Stimulated activated naive CD8-positive, alpha-beta T cell treated with anti-CD3 and anti-CD28 coated beads, Interleukin-15, Interleukin-2, amounts not matched to agents 100 ng/mL and 50 ng/mL, for 24 hours (primary cell): ENCODE measurements around the gene KDM2B.
"Not testable (repeated sequence)": the region's sequence is repeated elsewhere in the genome, so short reads cannot be mapped to it uniquely, and the experiment has no call there.

ENCODE experiments used
- H3K27ac Mint-ChIP-seq: one replicate; pipeline ENCODE4 v1.8.0; 2021; ENCODE audit warnings: mild to moderate bottlenecking, mixed read lengths
- H3K27me3 Mint-ChIP-seq: one replicate; pipeline ENCODE4 v1.8.0; 2021; ENCODE audit warnings: mixed read lengths
- H3K36me3 Mint-ChIP-seq: one replicate; pipeline ENCODE4 v1.8.0; 2021; ENCODE audit warnings: low read depth, mixed read lengths
- H3K4me1 Mint-ChIP-seq: one replicate; pipeline ENCODE4 v1.8.0; 2021; ENCODE audit warnings: low read depth, mixed read lengths
- H3K4me3 Mint-ChIP-seq: one replicate; pipeline ENCODE4 v1.8.0; 2021; ENCODE audit warnings: mild to moderate bottlenecking, mixed read lengths
- H3K9me3 Mint-ChIP-seq: one replicate; pipeline ENCODE4 v1.8.0; 2021; ENCODE audit warnings: mixed read lengths

KDM2B gene

DNA sequence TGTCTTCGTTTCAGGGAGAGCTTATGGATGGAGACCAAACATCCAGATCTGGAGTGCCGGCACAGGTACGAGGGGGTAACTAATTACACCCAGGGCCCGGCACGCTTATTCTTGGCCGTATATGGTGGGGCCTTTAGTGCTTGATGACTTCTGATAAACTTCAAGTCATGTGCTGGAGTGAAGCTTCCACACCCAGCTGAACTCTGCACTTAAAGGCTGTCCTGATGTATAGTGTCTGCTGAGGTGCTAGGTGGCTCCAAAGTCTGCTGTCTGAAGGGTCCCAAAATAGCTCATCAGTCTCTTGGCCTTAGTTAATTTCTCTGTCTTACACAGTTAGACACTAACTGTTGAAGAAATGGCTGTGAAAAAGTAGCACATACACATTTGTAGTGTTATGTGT is 163.0 kb downstream of the KDM2B start:
- Mint-ChIP-seq H3K36me3 (peaks cover 74% of the 10 kb centered on the region), H3K4me3 (no peak overlapping the region), H3K4me1 (peaks cover 8% of the 10 kb centered on the region), H3K27me3 (no peaks in the 10 kb centered on the region), H3K27ac (no peak overlapping the region), H3K9me3 (no peaks in the 10 kb centered on the region)

- peaks cover 4% of the 10 kb centered on the region for H3K4me1 Mint-ChIP-seq
- H3K27ac Mint-ChIP-seq, result no peak overlapping the region
- H3K4me3 Mint-ChIP-seq, result no peak overlapping the region
- H3K36me3 Mint-ChIP-seq, result peaks cover 54% of the 10 kb centered on the region
- H3K27me3 Mint-ChIP-seq, result no peaks in the 10 kb centered on the region
- H3K9me3 Mint-ChIP-seq, result no peaks in the 10 kb centered on the region
Observed at GRCh38 chr12:121413917-121414316, 166.9 kb downstream of the KDM2B start.

- H3K9me3 Mint-ChIP-seq, result no peaks in the 10 kb centered on the region
- H3K27me3 Mint-ChIP-seq, result no peaks in the 10 kb centered on the region
- H3K36me3 Mint-ChIP-seq, result peaks cover 54% of the 10 kb centered on the region
- H3K4me1 Mint-ChIP-seq, result peaks cover 43% of the 10 kb centered on the region
- H3K4me3 Mint-ChIP-seq, result no peak overlapping the region
- H3K27ac Mint-ChIP-seq, result no peak overlapping the region
Observed at GRCh38 chr12:121405211-121405610, 175.6 kb downstream of the KDM2B start.

GRCh38 chr12:121404734-121405133 is 176.1 kb downstream of the KDM2B start:
- no peaks in the 10 kb centered on the region for H3K27me3 Mint-ChIP-seq
- peaks cover 54% of the 10 kb centered on the region for H3K36me3 Mint-ChIP-seq
- no peaks in the 10 kb centered on the region for H3K9me3 Mint-ChIP-seq
- H3K4me1 Mint-ChIP-seq, result peaks cover 43% of the 10 kb centered on the region
- H3K27ac Mint-ChIP-seq, result no peak overlapping the region
- no peak overlapping the region for H3K4me3 Mint-ChIP-seq

DNA sequence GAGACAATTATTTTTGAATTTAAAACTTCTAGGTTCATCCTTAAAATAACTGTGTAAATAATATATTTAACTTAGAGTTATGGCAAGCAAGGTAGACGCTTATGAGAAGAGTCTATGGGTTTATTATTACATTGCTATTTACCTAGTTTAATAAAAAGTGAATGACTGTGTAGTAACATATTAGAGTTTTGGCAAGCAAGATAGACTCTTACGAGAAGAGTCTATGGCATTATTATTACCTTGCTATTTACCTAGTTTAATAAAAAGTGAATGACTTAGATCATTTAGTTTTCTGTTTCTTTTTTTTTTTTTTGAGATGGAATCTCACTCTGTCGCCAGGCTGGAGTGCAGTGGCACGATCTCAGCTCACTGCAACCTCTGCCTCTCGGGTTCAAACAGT is 177.1 kb downstream of the KDM2B start:
- no peak overlapping the region for H3K27ac Mint-ChIP-seq
- H3K27me3 Mint-ChIP-seq, result no peaks in the 10 kb centered on the region
- H3K4me1 Mint-ChIP-seq, result peaks cover 48% of the 10 kb centered on the region
- H3K36me3 Mint-ChIP-seq, result peaks cover 53% of the 10 kb centered on the region
- no peak overlapping the region for H3K4me3 Mint-ChIP-seq
- no peaks in the 10 kb centered on the region for H3K9me3 Mint-ChIP-seq

GRCh38 chr12:121400332-121401139 is 180.3 kb downstream of the KDM2B start:
- Mint-ChIP-seq H3K36me3 (peaks cover 30% of the 10 kb centered on the region), H3K27me3 (no peaks in the 10 kb centered on the region), H3K9me3 (no peaks in the 10 kb centered on the region), H3K27ac (peak overlapping the region; percentile 93), H3K4me3 (peak overlapping the region; percentile 92), H3K4me1 (peaks cover 36% of the 10 kb centered on the region)

DNA sequence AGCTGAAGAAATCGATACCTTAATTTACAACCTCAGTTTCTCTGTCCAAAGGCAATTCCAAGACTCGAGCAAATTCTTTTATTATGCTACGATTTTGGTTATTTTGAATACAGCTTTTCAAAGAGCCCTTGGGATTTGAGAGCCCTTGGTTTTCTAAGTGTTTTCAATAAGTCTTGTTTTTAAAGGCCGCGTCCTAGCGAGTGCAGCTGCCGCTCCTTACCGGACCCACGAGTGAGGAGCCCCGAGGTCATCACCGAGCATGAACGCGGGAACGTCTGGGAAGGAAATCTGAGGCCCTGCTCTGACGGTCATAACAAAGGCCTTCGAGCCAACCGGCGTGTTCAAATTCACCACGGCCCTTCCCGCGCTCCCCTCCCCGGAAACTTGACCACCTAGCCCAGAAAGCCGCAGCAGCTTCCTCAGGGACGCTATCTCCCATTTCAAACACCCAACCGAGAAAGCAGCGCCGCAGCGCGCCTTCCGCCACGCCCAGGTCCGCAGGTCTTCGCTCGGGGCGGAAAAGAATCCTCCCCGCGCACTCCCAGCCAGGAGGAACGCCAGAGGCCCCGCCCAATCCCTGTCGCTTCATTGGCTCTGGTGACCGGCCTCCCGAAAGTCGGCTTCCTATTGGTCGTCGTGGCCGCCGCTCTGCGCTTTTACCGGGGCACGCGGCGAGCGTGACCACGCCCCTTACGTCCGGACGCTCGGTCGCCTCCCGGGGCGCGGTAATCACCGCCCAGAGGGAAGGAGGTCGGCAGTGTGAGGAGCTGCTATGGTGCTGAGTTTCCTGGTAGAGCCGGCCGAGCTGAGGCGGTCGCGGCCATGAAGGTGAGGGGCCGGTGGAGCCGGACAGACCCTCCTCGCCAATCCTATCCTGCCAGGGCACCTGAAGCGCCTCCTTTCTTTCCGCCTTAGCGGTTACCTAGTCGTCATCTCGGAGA is 181.2 kb downstream of the KDM2B start, which contains the start of gene RNF34:
Gene RNF34 (plus strand): TSS at position 728 of the 941 bp plus-strand sequence. CDS start 95 bp downstream, at position 823.
- no peaks in the 10 kb centered on the region for H3K27me3 Mint-ChIP-seq
- peak within 1 kb of the TSS; percentile 92 for H3K4me3 Mint-ChIP-seq
- H3K9me3 Mint-ChIP-seq, result no peaks in the 10 kb centered on the region
- peaks cover 25% of the 10 kb centered on the region for H3K36me3 Mint-ChIP-seq
- peak within 1 kb of the TSS; percentile 93 for H3K27ac Mint-ChIP-seq
- H3K4me1 Mint-ChIP-seq, result peaks cover 36% of the 10 kb centered on the region

DNA sequence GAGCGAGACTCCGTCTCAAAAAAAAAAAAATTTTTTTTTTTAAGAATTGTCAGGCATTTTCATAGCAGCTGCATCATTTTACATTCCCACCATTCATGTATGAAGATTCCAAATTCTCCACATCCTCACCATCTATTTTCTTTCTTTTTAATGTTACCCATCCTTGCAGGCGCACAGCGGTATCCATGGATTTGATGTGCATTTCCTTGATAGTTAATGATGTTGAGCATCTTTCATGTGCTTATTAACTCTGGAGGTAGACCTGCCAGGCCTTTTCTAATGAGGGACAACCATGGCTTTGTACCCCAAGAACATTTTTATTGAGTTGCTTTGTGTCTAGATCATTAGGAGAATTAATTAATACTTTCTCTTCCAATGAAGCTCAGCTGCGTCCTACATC is 182.5 kb downstream of the KDM2B start:
- H3K4me3 Mint-ChIP-seq, result peak overlapping the region; percentile 92
- H3K9me3 Mint-ChIP-seq, result no peaks in the 10 kb centered on the region
- H3K27me3 Mint-ChIP-seq, result no peaks in the 10 kb centered on the region
- no peak overlapping the region for H3K27ac Mint-ChIP-seq
- H3K4me1 Mint-ChIP-seq, result peaks cover 36% of the 10 kb centered on the region
- H3K36me3 Mint-ChIP-seq, result peaks cover 12% of the 10 kb centered on the region

GRCh38 chr12:121397521-121397920 is 183.3 kb downstream of the KDM2B start:
- Mint-ChIP-seq H3K27ac (no peak overlapping the region), H3K9me3 (no peaks in the 10 kb centered on the region), H3K4me1 (peaks cover 31% of the 10 kb centered on the region), H3K36me3 (peaks cover 7% of the 10 kb centered on the region), H3K4me3 (no peak overlapping the region), H3K27me3 (no peaks in the 10 kb centered on the region)

DNA sequence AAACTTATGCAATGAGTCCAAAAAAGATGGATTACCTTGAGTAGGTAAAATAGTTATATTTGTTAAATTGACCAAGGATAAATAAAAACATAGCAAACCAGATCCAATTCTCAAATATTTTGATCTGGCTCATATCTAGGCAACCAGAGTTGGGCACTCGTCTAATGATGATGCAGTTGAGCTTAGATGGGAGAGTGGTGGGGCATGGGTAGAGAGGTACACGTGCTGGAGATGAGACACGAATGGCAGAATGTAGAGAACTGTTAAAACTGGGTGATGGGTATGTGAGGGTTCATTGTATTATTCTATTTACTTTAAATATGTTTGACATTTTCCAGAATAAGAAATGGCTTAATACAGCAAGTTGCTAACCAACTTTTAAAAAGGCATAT is 188.5 kb downstream of the KDM2B start:
- peaks cover 11% of the 10 kb centered on the region for H3K4me1 Mint-ChIP-seq
- no peaks in the 10 kb centered on the region for H3K9me3 Mint-ChIP-seq
- peak overlapping the region; percentile 79 for H3K27ac Mint-ChIP-seq
- H3K27me3 Mint-ChIP-seq, result no peaks in the 10 kb centered on the region
- no peaks in the 10 kb centered on the region for H3K36me3 Mint-ChIP-seq
- no peak overlapping the region for H3K4me3 Mint-ChIP-seq

DNA sequence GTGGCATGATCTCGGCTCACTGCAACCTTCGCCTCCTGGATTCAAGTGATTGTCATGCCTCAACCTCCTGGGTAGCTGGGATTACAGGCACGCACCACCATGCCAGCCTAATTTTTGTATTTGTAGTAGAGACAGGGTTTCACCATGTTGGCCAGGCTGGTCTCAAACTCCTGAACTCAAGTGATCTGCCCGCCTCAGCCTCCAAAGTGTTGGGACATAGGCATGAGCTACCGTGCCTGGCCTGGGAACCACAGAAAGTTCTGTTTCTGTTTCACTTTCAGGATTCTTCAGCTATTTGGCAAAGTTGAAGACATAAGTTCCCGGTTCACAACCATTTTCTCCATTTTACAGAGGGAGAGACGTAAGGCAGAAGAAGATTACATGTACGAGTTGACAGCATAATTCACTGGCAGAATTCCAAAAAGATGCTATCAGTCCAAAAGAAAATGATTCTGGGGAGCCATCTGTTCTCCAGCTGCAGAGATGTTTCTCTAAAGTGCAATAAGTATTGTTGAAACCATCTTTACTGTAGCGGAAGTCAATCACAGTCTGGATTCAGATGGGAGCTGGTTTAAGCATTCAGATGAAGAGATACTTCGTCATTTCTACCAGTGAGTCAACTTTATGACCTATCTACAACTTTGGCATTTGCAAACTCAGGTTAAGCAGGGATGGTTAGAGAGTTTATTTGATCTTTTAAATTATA is 189.1 kb downstream of the KDM2B start:
- peaks cover 11% of the 10 kb centered on the region for H3K4me1 Mint-ChIP-seq

DNA sequence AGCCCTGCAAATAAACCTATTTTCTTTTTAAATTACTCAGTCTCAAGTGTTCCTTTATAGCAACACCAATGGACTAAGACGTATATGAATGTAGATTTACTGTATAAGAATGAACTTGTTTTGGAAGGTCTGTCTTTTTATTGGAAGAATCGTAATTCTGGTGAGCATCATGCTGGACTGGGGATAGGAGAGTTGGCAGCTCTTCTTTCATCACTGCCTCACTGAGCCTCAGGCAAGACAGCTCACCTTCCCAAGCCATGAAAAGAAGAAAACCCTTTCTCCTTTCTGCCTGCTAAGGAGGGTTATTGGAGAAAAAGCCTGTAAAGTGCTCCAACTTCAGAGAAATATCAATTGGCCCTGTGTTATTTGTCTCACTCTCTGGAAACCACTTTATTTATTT is 190.0 kb downstream of the KDM2B start:
- Mint-ChIP-seq H3K4me3 (no peak overlapping the region), H3K36me3 (no peaks in the 10 kb centered on the region), H3K27me3 (no peaks in the 10 kb centered on the region), H3K27ac (no peak overlapping the region), H3K4me1 (peaks cover 11% of the 10 kb centered on the region), H3K9me3 (no peaks in the 10 kb centered on the region)

More for the DNA sequence above, 189.1 kb downstream of the KDM2B start:
- no peaks in the 10 kb centered on the region for H3K27me3 Mint-ChIP-seq
- H3K9me3 Mint-ChIP-seq, result no peaks in the 10 kb centered on the region
- no peaks in the 10 kb centered on the region for H3K36me3 Mint-ChIP-seq
- H3K4me3 Mint-ChIP-seq, result peak overlapping the region; percentile 51
- peak overlapping the region; percentile 65 for H3K27ac Mint-ChIP-seq

GRCh38 chr12:121388421-121388981 is 192.3 kb downstream of the KDM2B start:
- peaks cover 11% of the 10 kb centered on the region for H3K4me1 Mint-ChIP-seq
- H3K27me3 Mint-ChIP-seq, result no peaks in the 10 kb centered on the region
- no peaks in the 10 kb centered on the region for H3K36me3 Mint-ChIP-seq
- H3K4me3 Mint-ChIP-seq, result no peak overlapping the region
- H3K27ac Mint-ChIP-seq, result no peak overlapping the region
- no peaks in the 10 kb centered on the region for H3K9me3 Mint-ChIP-seq

- H3K36me3 Mint-ChIP-seq, H3K4me3 Mint-ChIP-seq, H3K27me3 Mint-ChIP-seq, H3K9me3 Mint-ChIP-seq, H3K4me1 Mint-ChIP-seq, H3K27ac Mint-ChIP-seq: not testable (repeated sequence)
Observed at GRCh38 chr12:121384891-121385290, 195.9 kb downstream of the KDM2B start.
